ENCODE results near the gene GPRC5B. TPM values are rescaled to one million over a fixed set of nuclear protein-coding genes. Genes with fewer than 3 reads are reported as not detected.

Gene GPRC5B
- total RNA-seq, 5 donors from 2014 or later (not counting 1 experiment from before 2014, with no cell fraction given) = 1.2 to 4.4 (median 1.4) TPM

DNA sequence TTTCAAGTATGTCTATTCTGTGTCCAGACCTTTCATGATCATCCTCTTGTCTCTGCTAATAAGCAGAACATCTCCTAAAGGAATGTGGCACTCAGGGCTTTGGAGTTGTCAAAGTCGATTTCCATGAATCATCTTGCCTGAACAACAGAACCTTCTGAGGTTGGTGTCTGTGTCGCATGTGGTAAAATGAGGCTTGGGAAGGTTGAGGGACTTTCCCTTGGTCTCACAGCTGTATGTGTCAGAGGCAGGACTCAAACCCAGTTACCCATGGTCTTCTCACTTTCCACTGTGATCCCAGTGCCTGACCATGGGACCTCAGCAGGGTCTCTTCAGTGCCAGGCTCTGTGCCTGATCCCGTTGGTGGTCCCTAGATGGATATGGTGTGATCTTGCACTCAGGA is 4.2 kb upstream of the GPRC5B start:
- Histone ChIP-seq H3K27ac (ENCODE audit: low read length) (no peak overlapping the region), H3K27me3 (replicated peaks in 1 of 2; ENCODE audit: control insufficient read depth in 2 of 2, extremely low read depth in 1 of 2, insufficient read depth in 2 of 2, low read length in 1 of 2) (peaks cover 0 to 27% of the 10 kb centered on the region in 2 experiments), H3K4me1 (ENCODE audit: control insufficient read depth in 1 of 2, extremely low read depth in 1 of 2, insufficient read depth in 2 of 2, low read length in 2 of 2) (peaks cover 2 to 25% of the 10 kb centered on the region in 2 experiments), H3K9me3 (no peaks in the 10 kb centered on the region), H3K4me3 (ENCODE audit: control insufficient read depth in 1 of 2, extremely low read depth in 1 of 2, low read length in 1 of 2) (no peak overlapping the region), H3K36me3 (ENCODE audit: control insufficient read depth in 2 of 2, extremely low read depth in 1 of 2, insufficient read depth in 1 of 2, low read length in 1 of 2) (no peaks in the 10 kb centered on the region)
- POLR2A ChIA-PET = interaction anchor here in 1 of 2 donors (0.6 kb wide), 1 partner anchor 141 kb away, joined by 7 read pairs; no protein-coding TSS in a partner anchor
- Mint-ChIP-seq H3K9me3 (no peaks in the 10 kb centered on the region), H3K36me3 (no peaks in the 10 kb centered on the region), H3K4me3 (no peak overlapping the region), H3K4me1 (peaks cover 16 to 17% (median 17%) of the 10 kb centered on the region in 3 donors), H3K27ac (no peak overlapping the region), H3K27me3 (peaks cover 10 to 16% of the 10 kb centered on the region in 2 donors)
- DNase-seq = no peak
- 80% methylated on average over 1 of the region's 3 CpGs for WGBS (ENCODE audit: insufficient coverage)
- CTCF ChIA-PET = interaction anchor here (0.9 to 3.2 kb wide), 4 partner anchors 284 to 333 kb away, joined by 4 to 46 read pairs (median 5); partner anchors contain the start of gene VPS35L (in 1 of the 2)
- ATAC-seq (replicated peaks in 1 of 4) = no peak

DNA sequence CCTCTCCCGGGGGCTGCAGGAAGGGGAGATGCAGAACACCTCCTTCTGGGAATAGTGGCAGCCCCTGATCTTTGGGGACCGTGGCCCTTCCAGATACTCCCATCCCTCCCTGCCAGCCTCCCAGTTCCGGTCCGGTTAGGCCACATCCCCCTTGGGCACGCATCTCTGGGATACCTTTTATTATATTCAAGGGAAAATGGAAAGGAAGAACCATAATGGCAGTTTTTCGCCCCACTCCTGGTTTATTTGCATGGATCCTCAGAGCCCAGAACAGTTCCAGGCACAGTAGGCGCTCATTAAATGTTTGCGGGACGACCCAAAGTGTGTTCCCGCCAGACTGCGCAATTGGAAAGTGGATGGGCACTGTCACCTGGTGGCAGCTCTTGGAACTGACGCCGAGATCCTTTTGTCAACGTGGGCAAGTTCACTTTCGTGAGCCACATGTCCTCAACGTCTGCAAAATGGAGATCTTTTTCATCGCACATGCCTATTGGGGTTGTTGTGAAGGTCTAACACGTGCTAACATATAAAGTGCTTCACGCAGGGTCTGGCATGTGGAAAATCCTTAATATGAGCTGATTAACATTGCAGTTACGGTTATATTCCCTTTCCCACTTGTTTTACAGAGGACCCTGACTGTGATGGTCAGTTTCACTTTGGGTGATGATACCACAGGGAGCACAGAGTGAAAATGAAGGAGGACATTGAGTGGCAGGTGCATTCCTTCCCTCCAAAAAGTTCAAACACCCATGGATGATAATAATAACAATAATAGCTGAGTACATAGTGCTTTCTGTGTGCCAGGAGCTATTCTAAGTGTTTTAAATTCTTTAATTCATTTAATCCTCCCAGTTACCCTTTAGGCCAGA is 1.7 kb upstream of the GPRC5B start:
- Histone ChIP-seq H3K9me3 (no peaks in the 10 kb centered on the region), H3K27ac (ENCODE audit: low read length) (no peak overlapping the region), H3K36me3 (ENCODE audit: control insufficient read depth in 2 of 2, extremely low read depth in 1 of 2, insufficient read depth in 1 of 2, low read length in 1 of 2) (no peaks in the 10 kb centered on the region), H3K4me3 (ENCODE audit: control insufficient read depth in 1 of 2, extremely low read depth in 1 of 2, low read length in 1 of 2) (peak overlapping the region; percentile 10 to 52), H3K4me1 (ENCODE audit: control insufficient read depth in 1 of 2, extremely low read depth in 1 of 2, insufficient read depth in 2 of 2, low read length in 2 of 2) (peaks cover 2 to 34% of the 10 kb centered on the region in 2 experiments), H3K27me3 (replicated peaks in 1 of 2; ENCODE audit: control insufficient read depth in 2 of 2, extremely low read depth in 1 of 2, insufficient read depth in 2 of 2, low read length in 1 of 2) (peaks cover 0 to 52% of the 10 kb centered on the region in 2 experiments)
- peak; percentile 55 to 88 (median 72) for DNase-seq
- Mint-ChIP-seq H3K4me3 (peak overlapping the region; percentile 82 to 92 (median 87)), H3K27me3 (peaks cover 16 to 28% of the 10 kb centered on the region in 2 donors), H3K4me1 (peaks cover 25 to 30% (median 25%) of the 10 kb centered on the region in 3 donors), H3K36me3 (no peaks in the 10 kb centered on the region), H3K9me3 (no peaks in the 10 kb centered on the region), H3K27ac (no peak overlapping the region)
- ATAC-seq (replicated peaks in 1 of 4) = peak; percentile 51 to 58 (median 54)
- CTCF ChIA-PET = interaction anchor here (0.6 to 3.2 kb wide), 13 partner anchors 9 to 331 kb away, joined by 3 to 46 read pairs (median 6); partner anchors contain the start of gene VPS35L (in 1 of the 2)
- WGBS (ENCODE audit: insufficient coverage) = 2% methylated on average over 16 of the region's 20 CpGs
- POLR2A ChIA-PET = interaction anchor here in 1 of 2 donors (0.6 kb wide), 1 partner anchor 302 kb away, joined by 3 read pairs; no protein-coding TSS in a partner anchor

DNA sequence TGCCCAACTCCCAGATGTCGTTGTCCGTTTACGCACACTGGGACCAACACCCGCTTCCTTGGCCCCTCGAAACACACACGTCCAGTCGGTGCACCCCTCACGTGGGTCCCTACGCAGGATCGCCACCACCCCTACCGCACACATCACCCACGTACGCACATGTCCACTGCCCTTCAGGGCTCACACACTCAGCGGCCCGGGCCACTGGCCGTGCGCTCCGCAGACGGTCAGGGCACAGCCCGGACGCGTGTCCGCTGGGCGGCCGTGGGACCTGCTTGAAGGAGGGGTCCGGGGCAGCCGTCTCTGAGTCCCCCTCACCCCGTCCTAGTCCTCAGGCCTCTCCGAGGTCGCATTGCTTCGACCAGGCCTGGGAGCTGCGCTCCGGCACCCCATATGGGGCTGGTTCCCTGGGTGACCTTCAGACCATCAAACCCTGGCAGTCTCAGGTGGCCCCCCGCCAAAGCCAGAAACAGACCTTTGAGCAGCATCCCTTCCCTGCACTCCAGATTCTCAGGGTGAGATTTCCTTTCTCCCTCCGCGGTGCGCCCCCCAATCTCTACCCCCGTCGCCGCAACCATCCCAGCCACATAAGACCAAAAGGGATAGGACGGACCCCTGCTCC is 914 bp upstream of the GPRC5B start:
- H3K27ac Mint-ChIP-seq = no peak overlapping the region
- H3K36me3 Mint-ChIP-seq = no peaks in the 10 kb centered on the region
- WGBS (ENCODE audit: insufficient coverage) = 16% methylated on average over 31 of the region's 41 CpGs

DNA sequence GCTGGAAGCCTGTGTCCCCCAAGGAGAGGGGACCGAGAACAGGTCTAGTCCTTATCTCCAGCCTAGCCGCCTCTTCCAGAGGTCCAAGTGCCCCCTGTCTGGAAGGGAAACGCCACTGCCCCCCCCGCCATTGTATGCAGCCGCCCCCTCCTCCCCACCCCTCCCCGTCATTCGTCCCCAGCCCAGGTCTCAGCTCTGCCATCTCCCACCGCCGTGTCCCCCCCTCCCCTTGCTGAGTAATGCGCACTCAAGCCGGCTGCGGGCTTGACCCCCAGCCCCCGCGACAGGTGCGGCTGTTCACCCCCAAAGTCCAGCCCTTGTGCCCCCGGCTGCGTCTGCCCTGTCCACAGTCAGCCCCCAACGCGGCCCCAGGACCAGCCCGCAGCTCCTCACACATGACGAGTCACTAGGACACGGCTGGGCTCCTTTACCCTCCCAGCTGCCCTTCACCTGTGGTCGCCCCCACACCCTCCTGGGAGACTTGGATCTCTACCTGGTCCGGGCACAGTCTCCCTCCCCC is 622 bp downstream of the GPRC5B start:
- DNase-seq = peak in 4 of 35 experiments; percentile 5 to 15 (median 6)
- H3K27ac Mint-ChIP-seq = no peak overlapping the region
- peak overlapping the region; percentile 65 to 92 (median 73) for H3K4me3 Mint-ChIP-seq
- WGBS (ENCODE audit: insufficient coverage) = 5% methylated on average over 18 of the region's 24 CpGs
- Histone ChIP-seq H3K36me3 (ENCODE audit: control insufficient read depth in 2 of 2, extremely low read depth in 1 of 2, insufficient read depth in 1 of 2, low read length in 1 of 2) (no peaks in the 10 kb centered on the region), H3K27ac (ENCODE audit: low read length) (no peak overlapping the region), H3K4me1 (ENCODE audit: control insufficient read depth in 1 of 2, extremely low read depth in 1 of 2, insufficient read depth in 2 of 2, low read length in 2 of 2) (peaks cover 2 to 34% of the 10 kb centered on the region in 2 experiments), H3K9me3 (no peaks in the 10 kb centered on the region), H3K27me3 (replicated peaks in 1 of 2; ENCODE audit: control insufficient read depth in 2 of 2, extremely low read depth in 1 of 2, insufficient read depth in 2 of 2, low read length in 1 of 2) (peaks cover 0 to 53% of the 10 kb centered on the region in 2 experiments), H3K4me3 (ENCODE audit: control insufficient read depth in 1 of 2, extremely low read depth in 1 of 2, low read length in 1 of 2) (peak overlapping the region; percentile 42 to 50)
- peaks cover 25 to 30% (median 25%) of the 10 kb centered on the region in 3 donors for H3K4me1 Mint-ChIP-seq
- H3K36me3 Mint-ChIP-seq = no peaks in the 10 kb centered on the region
- H3K27me3 Mint-ChIP-seq = peaks cover 16 to 31% of the 10 kb centered on the region in 2 donors
- peak in 1 of 4 experiments; percentile 19 for ATAC-seq (replicated peaks in 1 of 4)
- ChIA-PET POLR2A (no interaction called here), CTCF (interaction anchor here (0.7 to 1.7 kb wide), 5 partner anchors 281 to 1082 kb away, joined by 4 to 9 read pairs (median 5); partner anchors contain the start of gene VPS35L (in 1 of the 2))
- H3K9me3 Mint-ChIP-seq = no peaks in the 10 kb centered on the region

More for the DNA sequence above, 914 bp upstream of the GPRC5B start:
- CTCF ChIA-PET = interaction anchor here (0.6 to 3.2 kb wide), 6 partner anchors 129 to 330 kb away, joined by 4 to 46 read pairs (median 12); partner anchors contain the start of gene VPS35L (in 1 of the 2)
- no peaks in the 10 kb centered on the region for H3K9me3 ChIP-seq
- H3K27me3 ChIP-seq (replicated peaks in 1 of 2; ENCODE audit: control insufficient read depth in 2 of 2, extremely low read depth in 1 of 2, insufficient read depth in 2 of 2, low read length in 1 of 2) = peaks cover 0 to 55% of the 10 kb centered on the region in 2 experiments
- H3K4me3 ChIP-seq (ENCODE audit: control insufficient read depth in 1 of 2, extremely low read depth in 1 of 2, low read length in 1 of 2) = peak overlapping the region; percentile 48 to 87
- DNase-seq (peak in 3 of 35 experiments; percentile 3 to 18 (median 15)), ATAC-seq (replicated peaks in 1 of 4) (no peak)
- H3K36me3 ChIP-seq (ENCODE audit: control insufficient read depth in 2 of 2, extremely low read depth in 1 of 2, insufficient read depth in 1 of 2, low read length in 1 of 2) = no peaks in the 10 kb centered on the region
- H3K4me3 Mint-ChIP-seq = peak overlapping the region; percentile 82 to 92 (median 87)
- peaks cover 25 to 30% (median 25%) of the 10 kb centered on the region in 3 donors for H3K4me1 Mint-ChIP-seq
- POLR2A ChIA-PET = interaction anchor here in 1 of 2 donors (0.6 kb wide), 1 partner anchor 302 kb away, joined by 3 read pairs; no protein-coding TSS in a partner anchor
- no peak overlapping the region for H3K27ac ChIP-seq (ENCODE audit: low read length)
- H3K27me3 Mint-ChIP-seq = peaks cover 16 to 31% of the 10 kb centered on the region in 2 donors
- no peaks in the 10 kb centered on the region for H3K9me3 Mint-ChIP-seq
- H3K4me1 ChIP-seq (ENCODE audit: control insufficient read depth in 1 of 2, extremely low read depth in 1 of 2, insufficient read depth in 2 of 2, low read length in 2 of 2) = peaks cover 2 to 34% of the 10 kb centered on the region in 2 experiments

DNA sequence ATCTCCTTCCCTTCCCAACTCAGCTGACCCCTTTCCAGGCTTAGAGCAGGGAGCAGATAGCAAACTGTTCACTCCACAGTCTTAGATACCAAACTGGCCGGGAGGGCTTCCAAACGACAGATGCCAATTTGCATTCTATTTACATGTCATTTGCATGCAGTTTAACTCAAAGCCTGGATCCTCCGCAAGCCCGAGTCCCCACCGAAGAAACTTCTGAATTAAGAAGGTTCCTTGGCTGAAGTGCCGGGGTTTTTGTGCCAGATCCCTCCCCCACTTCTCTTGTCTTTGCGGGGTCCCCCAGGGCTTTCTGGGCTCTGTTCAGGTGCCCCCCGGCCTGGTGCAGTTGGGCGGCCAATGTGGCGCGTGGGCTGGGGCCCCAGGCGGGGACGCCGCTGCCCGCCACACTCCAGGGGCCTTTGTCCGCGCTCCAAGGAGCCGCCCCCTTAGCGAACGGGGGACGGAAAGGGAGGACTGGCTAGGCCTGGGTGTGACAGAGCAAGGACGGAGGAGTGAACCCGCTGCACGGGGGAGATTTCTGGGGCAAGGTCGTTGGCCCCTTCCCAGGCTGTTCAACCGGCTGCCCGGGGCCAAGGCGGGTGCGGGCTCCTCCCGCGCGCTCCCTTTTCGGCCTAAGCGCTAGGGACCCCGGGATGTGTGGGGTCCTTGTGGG is 1.2 kb downstream of the GPRC5B start:
- H3K4me1 ChIP-seq (ENCODE audit: control insufficient read depth in 1 of 2, extremely low read depth in 1 of 2, insufficient read depth in 2 of 2, low read length in 2 of 2) = peaks cover 2 to 34% of the 10 kb centered on the region in 2 experiments
- H3K4me1 Mint-ChIP-seq = peaks cover 25 to 30% (median 25%) of the 10 kb centered on the region in 3 donors
- H3K9me3 ChIP-seq = no peaks in the 10 kb centered on the region
- peak overlapping the region; percentile 42 to 50 for H3K4me3 ChIP-seq (ENCODE audit: control insufficient read depth in 1 of 2, extremely low read depth in 1 of 2, low read length in 1 of 2)
- H3K27ac Mint-ChIP-seq = no peak overlapping the region
- 8% methylated on average over 33 of the region's 35 CpGs for WGBS (ENCODE audit: insufficient coverage)
- no peaks in the 10 kb centered on the region for H3K9me3 Mint-ChIP-seq
- H3K27ac ChIP-seq (ENCODE audit: low read length) = no peak overlapping the region
- ATAC-seq (replicated peaks in 1 of 4) (no peak), DNase-seq (peak in 6 of 35 experiments; percentile 3 to 26 (median 7))
- H3K36me3 ChIP-seq (ENCODE audit: control insufficient read depth in 2 of 2, extremely low read depth in 1 of 2, insufficient read depth in 1 of 2, low read length in 1 of 2) = no peaks in the 10 kb centered on the region
- peaks cover 16 to 31% of the 10 kb centered on the region in 2 donors for H3K27me3 Mint-ChIP-seq
- H3K36me3 Mint-ChIP-seq = no peaks in the 10 kb centered on the region
- peaks cover 0 to 56% of the 10 kb centered on the region in 2 experiments for H3K27me3 ChIP-seq (replicated peaks in 1 of 2; ENCODE audit: control insufficient read depth in 2 of 2, extremely low read depth in 1 of 2, insufficient read depth in 2 of 2, low read length in 1 of 2)
- peak overlapping the region; percentile 65 to 92 (median 73) for H3K4me3 Mint-ChIP-seq
- ChIA-PET CTCF (interaction anchor here in 1 of 2 donors (0.7 to 1.3 kb wide), 3 partner anchors 282 to 1082 kb away, joined by 4 to 5 read pairs (median 5); no protein-coding TSS in a partner anchor), POLR2A (no interaction called here)

Measured in T-cell (primary cell).